ENCODE results near the gene BPIFB1.

BPIFB1 gene

DNA sequence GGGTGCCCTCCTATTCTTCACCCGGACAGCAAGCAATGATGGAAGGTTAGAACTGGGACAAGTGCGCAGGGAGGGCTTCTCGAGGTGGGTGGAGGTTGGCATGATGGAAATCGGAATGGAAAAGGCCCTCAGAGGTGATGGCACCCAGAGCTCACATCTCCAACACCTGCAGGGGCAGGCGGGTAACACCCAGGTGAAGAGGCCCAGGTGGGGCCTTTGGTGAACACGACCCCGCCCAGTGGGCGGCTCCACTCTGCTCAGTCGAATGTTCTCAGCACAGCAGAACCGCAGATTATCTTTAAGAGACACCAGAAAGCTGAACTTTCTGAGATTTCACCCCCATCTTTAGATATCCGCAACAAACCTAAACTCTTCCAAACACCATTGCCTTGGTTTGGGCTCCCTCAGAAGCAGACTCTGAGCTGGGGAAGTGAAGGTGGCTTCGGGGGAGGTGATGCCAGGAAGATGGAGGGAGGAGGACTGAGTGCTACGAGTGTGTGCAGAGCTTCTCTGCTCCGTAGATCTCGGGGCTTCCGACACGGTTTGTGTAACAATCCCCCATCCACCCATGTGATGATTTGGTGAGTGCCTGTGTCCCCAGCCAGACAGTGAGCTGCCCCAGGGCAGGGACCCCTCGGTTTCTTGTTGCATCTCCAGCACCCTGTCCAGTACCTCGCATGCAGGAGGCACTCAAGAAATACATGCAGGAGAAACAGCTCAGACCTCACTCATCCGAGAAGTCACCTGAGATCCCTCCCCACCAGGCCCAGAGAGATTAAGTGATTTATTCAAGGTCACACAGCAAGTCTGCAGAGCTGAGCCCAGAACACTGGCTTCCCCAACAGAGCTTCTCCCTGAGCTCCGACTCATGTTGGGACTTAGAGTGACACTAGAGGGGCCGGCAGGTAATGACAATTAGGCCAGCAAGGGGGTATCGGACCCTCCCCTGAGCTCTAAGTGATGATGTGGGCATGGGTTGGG, 45.4 kb downstream of the BPIFB1 start:
- DNase-seq: no peak

DNA sequence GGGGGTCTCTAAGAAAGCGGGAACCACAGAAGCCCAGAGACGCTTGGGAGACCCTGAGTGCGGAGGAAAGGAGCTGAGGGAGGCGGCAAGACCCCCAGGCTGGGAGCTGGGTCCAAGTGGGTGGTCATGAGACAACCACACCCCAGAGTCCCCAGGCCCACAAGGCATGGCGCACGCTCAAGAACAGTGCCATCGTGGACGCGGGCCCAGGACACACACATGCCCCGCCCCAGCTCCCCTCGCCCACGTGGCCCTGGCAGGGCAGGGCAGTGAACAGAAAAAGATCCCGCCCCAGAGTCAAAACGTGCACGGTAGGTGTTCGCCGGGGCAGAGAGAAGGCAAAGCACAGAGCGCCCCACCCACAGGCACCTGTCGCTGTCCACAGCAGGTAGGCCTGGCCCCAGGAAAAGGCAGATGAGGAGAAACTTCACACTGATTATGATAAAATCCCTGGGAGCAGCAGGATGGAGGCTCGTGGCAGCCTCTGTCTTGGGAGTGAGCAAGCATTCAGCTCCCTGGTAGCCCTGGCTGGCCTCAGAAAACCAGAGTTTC, 50.0 kb downstream of the BPIFB1 start:
- DNase-seq: no peak

DNA sequence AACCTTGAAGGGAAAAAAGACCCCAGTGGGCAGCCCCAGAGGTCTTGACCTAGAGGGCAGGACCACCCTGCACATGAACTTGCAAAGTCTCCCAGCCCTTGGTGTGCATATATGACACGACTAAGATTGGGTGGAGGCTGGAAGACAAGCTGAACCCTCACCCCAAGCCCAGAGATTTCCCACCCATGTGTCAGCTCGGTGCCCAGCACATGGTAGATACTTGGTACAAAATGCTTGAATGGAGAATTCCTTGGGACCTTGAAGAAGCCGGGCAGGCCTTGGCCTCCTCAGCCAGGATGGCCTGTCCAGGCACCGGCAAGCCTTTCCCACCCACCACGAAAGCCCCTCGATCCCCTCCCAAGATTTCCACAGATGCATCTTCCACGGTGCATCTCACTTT, 50.6 kb downstream of the BPIFB1 start:
- DNase-seq: no peak

DNA sequence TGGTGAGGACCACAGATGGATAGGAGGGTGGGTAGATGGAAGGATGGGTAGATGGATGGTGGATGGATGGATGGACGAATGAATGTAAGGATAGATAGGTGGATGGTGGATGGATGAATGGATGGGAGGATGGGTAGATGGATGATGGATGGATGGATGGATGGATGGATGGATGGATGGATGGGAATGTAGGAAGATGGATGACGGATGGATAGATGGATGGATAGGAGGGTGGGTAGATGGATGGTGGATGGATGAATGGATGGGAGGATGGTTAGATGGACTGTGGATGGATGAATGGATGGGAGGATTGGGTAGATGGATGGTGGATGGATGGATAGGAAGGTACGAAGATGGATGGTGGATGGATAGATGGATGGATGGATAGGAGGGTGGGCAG, 51.1 kb downstream of the BPIFB1 start:
- DNase-seq: no peak

DNA sequence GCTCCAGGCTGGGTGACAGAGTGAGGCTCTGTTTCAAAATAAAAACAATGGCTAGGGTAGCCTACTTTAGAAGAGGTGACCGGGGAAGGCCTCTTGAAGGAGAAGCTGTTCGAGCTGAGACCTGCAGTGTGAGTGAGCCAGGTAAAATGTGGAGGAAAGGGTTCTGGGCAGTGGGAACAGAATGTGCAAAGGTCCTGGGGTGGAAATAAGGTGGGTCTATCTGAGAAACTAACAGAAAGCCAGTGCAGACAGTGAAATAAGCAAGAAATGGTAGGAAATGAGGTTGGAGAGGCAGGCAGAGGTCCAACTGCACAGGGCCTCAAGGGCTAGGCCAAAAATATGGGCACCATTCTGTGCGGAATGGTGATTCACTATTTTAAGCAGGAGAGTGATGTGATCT, 53.4 kb downstream of the BPIFB1 start:
- DNase-seq: no peak

DNA sequence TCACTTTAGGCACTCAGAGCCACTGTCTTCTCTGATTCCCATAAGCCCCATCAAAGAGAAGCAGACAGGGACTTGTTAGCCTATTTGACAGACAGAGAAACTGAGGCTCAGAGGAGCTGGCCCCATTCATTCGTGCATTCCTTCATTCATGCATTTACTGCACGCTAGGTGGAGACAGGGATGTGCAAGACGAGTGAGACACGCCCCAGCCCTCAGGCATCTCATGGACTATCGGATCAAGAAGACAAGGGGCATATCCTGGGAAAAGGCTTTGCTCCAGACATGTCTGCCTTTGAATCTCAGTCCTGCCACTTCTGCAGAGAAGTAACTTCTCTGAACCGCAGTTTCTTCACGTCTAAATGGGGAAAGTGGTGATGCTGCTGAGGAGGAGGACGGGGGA, 54.1 kb downstream of the BPIFB1 start:
- DNase-seq: no peak

DNA sequence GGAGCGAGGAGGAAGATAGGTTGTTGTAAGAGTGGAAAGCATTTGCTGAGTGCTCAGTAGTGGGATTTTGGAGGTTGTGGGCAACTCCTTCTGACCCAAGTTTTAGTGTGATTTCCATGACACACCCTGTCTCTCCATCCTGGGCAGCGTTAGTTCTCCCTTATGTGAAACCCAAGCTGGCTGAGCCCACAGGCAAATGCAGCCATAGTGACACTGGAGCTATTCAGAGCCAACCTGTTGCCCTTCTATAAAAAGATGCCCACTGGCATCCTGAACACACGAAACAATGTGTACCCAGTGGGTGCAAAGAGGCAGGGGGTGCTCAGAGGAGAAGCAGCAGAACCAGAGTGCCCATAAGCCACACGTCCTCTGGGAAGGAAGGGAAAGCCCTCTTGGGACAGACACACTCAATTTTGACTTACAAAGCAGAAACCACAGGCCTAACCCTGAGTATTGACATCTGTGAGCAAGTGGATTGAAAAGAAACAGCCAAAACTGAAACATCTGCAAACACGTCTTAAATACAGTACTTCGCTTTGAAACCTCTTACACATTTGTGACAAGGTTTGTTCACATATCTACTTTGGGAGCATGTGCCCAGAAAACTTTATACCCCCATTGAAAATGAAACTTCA, 54.6 kb downstream of the BPIFB1 start:
- no peak for DNase-seq

DNA sequence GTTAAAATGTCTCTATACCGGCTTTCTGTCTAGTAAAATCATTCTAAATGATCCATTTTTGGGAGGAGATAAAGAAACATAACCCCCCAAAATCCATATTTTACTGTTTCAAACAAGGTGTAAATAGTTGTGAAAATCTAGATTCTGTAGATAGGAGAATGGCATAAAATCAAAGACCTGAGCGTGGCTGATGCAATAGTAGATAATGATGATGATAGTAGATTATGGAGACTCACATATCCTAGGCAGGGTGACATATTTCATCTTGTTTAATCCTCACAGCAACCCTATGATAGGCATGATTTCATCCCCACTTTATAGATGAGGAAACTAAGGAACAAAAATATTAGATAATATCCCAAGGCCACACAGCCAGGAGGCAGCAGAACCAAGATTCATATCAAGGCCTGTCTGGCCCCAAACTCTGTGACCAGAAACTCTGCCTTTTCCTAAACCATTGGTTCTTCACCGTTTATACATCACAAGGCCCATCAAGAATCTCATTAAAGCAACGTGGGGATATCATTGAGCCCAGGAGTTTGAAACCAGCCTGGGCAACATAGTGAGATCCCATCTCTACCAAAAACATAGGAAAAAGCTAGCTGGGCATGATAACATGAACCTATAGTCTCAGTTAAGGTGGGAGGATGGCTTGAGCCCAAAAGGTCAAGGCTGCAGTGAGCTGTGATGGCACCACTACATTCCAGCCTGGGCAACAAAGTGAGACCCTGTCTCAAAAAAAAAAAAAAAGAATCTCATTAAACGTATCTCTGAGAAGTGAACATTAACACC, 55.6 kb downstream of the BPIFB1 start:
- no peak for DNase-seq

DNA sequence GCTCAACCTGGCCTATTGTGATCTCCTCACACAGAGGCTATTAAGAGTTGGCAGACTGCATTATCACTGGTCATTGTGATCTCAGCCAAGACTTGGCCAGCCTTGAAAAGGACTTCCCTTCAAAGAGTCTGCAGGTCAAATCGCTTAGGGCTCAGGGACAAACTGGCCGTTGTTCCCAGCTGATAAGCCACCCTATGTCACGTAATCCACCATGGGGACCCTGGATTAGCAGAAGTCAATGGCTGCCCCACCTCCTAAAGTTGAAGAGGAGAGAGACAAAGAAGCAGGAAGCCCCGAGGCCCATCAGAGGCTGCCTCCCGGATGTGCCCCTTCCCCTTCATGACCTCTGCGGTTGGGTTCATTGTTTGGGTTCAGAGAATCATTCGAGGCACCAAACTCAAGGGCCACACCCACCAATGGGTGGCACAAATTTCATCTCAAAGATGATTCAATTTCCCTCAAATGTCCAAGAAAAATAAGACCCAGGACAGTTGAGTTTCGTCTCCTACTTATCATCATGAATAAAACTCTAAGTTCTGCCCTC, 56.6 kb downstream of the BPIFB1 start:
- peak; percentile 3 for DNase-seq

DNA sequence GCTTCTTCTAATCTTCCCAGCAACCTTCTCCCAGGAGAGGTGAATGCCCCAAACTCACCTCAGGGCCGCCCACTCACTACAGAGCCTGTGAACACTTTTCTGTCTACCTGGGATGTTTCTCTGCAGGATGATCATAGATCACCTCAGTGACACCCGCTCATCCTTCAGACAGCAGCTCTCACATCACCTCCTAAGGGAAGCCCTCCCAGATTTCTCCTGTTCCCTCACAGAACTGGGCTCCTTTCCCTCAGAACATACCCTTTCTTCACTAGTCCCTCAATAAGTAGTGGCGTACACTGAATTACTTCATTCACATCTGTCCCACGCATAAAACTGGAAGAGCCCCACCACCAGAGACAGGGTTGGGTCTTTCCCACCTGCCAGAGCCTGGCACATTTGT, 60.5 kb downstream of the BPIFB1 start:
- no peak for DNase-seq

DNA sequence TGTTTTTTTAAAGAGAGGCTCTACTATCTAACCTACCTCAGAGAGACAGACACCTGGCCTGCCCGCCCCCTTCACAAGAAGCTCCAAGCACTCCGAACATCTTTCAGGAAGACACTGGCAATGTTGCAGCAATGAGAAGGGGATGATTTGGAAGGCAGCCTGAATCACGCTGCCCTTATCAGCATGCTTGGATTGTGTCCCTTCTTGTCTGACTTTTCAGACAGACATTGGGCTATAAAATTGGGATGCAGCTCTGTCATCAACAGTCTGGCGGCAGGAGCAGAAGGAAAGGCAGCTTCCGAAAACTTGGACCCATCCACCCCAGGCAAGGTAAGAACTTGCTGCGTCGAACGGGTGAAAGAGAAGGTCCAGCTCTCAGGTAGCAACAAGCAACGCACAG, 62.3 kb downstream of the BPIFB1 start:
- no peak for DNase-seq

DNA sequence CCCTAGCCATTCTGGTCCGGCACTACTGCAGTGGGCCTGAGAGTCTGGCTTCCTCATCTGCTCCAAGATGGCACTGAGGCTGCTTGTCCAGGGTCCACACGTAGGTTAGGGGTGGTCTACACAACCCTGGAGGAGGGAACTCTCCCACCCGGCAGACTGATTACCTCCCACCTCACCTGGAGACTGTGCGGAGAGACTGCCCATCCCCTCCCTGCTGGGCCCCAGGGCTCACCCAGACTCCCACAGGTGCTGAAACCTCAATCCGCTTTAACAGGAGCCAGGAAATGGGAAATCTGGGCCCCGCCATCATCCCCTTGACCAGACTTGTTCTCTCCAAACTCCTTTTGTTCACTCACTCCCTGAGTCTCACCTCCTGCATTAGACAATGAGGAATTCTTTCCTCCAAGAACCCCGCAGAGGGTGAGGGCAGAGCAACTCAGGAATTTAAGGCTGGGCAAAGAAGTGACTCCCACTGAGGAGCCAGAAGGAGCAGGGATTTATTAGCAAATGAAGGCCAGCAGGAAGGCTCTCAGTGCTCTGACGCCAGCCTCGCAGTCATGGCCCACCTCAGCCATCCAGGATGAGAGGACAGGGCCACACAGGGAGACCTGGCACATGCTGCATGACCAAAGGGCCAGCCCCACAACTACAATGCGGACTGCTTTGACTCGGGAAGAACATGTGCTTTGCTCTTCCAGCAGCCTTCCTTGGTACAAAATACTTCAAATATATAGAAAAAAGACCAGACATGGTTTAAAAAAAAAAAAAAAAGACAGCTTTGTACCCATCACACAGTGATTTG, 65.3 kb downstream of the BPIFB1 start:
- DNase-seq: no peak

DNA sequence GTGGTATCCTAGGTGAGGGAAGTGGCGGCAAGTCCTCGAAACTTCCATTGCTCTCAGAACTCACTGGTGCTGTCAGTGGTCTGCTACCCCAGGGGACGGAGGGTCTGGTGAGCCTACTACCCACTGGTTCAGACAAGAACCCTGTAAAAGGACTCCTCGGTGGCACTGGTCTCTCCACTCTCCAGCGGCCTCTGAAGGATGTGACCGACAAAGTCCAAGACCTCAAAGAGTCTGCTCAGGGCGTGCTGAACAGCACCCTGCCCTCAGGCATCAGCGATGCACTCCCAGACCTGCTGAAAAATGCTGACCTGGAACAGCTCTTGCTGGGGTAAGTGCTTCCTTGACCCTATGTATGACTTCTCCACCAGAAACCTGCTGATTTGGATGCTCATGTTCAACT, 66.5 kb downstream of the BPIFB1 start:
- DNase-seq: no peak

DNA sequence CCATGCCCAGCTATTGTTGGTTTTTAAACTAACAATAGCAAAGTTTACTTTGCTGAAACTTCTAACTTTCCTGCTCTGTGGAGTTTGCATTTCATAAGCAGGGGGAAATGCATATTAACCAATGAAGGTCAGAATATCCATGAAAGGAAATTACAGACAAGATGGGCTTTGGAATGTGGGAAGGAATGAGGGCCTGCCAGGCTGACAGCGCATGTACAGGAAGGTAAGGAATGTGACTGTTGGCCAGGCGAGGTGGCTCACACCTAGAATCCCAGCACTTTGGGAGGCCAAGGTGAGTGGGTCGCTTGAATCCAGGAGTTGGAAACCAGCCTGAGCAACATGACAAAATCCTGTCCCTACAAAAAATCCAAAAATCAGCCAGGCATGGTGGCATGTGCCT, 68.7 kb downstream of the BPIFB1 start:
- DNase-seq: no peak

DNA sequence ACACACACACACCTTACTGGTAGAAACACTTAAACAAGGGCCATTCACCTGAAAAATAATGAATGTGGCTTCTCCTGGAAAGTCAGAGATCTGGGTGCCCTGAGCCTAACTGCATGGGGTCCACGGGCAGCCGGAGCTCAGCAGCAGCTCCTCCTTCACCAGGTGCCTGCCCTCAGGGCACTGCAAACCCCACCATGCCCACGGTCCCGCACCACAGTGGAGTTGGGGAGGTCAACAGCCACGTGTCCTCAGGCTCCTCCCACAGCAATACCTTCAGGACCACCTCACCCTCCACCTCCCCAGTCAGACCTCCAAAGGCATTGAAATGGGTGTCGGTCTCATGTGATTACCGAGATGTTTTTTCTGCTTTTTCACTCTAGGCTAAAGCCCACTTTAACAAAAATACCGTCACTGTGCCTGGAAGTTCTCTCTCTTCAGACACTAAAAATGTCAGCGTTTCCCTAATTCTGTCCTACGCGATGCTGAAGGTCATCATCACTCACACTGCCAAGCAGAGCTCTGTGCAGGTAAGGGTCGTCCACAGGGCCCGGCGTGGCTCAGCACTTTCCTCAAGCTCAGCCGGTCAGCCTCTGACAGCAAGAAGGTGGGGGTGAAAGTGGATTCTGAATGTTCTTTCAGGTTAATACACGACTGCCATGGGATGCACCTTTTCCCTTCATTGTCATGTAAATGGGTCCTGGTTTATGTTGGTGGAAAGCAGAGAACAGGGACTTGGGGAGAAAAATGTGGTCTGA, 69.4 kb downstream of the BPIFB1 start:
- no peak for DNase-seq

DNA sequence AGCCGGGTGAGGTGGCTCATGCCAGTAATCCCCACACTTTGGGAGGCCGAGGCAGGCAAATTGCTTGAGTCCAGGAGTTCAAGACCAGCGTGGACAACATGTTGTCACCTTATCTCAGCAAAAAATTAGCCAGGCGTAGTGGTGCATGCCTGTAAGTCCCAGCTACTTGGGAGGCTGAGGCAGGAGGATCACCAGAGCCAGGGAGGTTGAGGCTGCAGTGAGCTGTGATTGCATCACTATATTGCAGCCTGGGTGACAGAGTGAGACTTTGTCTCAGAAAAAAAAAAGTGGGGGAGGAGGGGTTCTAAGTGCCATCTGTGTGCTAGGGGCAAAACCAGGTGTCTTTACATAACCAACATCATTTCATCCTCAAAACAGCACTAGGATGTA, 70.0 kb downstream of the BPIFB1 start:
- no peak for DNase-seq

Data from hematopoietic multipotent progenitor cell treated with erythropoietin and hydrocortisone succinate and interleukin-3 and kit ligand, for 4 days (in vitro differentiated cells).